NCI-H187 (cell line): ENCODE data around the gene CHIT1.
A peak's percentile ranks its signal among the peaks of the same experiment; 100 is the strongest.

Source experiments
- DNase-seq, 2 experiments: peaks; one replicate each; lab custom pipeline; 2025; lab: John Stamatoyannopoulos, UW

Gene CHIT1

DNA sequence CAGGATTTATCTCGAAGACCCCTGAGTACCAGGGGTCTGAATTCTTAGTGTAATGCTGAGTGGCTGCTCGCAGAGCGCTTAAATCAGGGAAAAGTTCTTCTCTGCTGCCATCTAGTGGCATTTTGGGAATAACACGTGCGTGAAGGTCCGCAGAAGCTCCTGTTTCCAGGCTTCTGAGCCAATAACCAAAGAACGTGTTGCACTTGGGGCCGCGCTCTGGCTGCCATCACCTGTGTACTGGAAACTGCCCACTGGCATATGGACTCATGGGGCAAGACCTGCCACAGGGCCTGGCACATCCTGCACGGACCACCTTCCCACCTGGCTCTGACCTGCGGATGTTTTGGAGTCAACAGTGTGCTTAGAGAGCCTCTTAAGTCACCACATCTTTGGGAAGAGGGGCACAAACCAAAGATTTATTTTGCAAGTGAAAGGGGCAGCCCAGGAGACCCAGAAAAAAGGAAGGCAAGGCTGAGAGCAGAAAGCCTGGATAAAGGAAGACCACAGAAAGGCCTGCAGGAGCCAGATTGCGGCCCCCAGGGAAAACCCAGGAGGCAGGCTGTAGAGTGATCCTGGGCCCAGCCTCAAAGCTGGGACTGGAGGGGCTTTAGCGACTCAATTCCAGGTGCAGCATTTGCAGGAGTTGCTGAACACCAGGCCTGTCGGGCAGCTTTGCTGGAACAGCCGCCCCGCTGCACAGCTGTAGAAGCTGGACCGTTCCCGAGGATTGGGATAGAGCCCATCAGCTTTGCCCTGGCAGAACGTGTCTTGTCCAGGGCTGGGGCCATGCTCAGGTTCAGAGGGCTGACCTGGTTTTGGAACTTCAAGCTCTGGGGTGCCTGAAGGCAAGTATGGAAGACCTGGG is 13.0 kb downstream of the CHIT1 start:
- peak; percentile 75 to 80 for DNase-seq

DNA sequence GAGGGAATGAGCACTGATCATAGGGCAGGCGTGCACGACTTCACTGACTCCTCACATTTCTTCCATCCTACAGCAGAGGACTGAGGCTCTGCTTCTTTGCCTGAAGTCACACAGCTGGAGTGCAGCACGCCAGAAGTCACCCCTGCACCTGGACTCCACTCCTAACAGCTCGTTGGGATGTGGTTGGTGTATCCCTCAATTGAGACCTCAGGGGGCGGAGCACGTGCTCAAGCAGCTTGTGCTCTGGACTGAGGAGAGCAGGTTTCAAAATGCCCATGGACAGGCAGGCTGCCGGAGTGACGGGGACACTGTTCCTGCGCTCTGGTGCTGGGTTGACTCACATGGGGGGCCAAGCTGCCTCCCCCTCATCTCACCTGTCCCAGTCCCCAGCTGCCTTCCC is 13.9 kb downstream of the CHIT1 start:
- DNase-seq: peak; percentile 38 to 61

DNA sequence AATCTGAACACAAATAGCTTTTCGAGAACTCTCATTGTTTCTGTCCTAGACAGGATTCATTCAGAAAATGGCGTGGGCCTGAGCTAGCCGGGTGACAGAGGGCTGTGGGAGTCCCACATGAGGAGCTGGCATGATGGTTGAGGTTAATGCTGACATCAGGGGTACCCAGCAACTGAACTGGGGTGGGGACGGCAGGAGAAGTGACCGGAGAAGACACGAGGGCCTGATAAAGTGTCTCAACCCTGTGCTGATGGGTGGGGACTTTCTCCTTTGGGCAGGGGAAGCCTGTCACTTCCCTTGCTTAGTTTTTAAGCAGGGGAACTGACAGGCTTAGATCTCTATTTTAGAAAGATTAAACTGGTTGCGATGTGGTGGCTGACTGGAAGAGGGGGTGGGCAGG is 14.6 kb downstream of the CHIT1 start:
- no peak for DNase-seq

DNA sequence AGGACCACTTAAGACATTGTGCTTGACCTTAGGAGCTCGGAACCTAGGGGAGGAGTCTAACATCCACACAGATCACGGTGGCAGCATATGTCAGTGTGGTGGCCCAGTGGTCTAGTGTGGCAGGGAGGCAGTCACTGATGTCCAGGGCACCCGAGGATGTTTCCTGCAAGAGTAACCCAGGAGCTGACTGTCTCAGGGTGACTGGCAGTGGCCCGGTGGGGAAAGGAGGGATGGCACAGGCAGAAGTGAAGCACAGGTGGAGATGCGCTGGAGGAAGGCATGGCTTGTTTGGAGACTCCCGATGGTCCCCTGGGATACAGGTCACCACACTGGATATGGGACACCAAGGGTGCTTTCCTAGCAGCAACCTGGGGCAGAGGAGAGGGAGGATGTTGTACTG is 16.3 kb downstream of the CHIT1 start:
- no peak for DNase-seq

DNA sequence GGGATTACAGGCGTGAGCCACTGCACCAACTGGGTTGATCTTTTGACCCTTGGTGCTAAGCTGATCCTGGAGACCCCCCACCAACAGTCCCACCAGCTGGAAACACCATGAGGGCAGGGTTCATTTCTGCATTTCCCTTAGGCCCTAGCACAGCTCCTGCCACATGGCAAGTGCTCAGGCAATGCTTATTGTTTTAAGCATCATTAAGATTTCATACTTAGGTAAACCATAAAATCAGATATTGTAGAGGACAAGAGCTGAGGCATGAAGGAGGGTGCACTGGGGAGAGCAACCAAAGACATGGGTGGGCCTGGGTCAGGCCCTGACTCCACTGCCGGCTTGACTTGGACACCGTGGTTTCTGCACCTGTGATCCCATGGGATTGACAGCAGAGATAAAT is 17.7 kb downstream of the CHIT1 start:
- DNase-seq: no peak

DNA sequence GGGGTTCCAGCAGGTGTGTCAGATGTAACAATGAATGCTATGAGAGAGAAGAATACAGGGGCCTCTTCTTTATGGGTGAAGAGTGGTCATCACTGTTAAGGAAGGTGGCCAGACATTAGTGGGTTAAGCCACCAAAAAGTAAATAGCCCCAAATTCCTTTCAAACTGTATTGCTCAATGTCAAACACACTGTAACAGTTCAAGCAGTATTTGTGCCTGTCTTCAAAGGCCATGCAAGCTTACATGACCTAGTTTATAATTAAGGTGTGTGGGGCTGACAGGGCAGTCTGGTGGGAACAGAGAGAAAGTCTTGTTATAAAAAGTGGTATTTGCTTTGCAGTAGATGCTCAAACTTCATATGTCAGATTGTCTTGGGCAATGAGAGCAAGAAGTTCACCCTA is 18.5 kb downstream of the CHIT1 start:
- DNase-seq: no peak

DNA sequence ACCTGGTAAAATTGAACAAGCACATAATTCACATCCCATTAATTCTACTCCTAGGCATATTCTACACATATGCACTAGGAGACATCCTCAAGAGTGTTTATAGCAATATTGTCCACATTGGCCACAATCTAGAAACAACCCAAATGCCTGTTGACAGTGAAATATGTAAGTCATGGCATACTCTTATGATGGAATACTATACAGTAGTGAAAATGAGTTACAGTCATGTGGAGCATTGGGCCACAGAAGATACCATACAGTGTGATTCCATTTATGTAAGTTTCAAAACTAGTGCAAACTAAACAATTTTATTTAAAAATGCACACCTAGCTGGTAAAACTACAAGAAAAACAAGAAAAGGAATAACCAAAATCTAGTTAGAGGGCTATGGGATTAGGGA is 19.1 kb downstream of the CHIT1 start:
- DNase-seq: no peak

DNA sequence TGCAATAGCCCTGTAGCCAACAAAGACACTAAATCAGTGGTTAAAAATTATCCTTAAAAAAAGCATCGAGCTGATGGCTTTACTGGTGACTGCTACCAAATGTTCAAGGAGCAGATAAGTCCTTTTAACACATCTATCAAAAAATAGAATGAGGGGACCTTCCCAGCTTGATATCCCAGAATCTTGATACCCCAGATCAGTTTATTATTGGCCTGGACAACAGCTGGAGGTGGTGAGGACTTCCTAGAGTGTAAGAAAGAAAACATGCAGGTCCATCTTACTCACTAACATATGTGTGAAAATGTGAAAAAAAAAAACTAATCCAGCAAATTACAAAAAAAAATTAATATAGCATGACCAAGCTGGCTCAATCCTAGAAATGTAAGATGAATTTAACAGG is 21.3 kb downstream of the CHIT1 start:
- no peak for DNase-seq

DNA sequence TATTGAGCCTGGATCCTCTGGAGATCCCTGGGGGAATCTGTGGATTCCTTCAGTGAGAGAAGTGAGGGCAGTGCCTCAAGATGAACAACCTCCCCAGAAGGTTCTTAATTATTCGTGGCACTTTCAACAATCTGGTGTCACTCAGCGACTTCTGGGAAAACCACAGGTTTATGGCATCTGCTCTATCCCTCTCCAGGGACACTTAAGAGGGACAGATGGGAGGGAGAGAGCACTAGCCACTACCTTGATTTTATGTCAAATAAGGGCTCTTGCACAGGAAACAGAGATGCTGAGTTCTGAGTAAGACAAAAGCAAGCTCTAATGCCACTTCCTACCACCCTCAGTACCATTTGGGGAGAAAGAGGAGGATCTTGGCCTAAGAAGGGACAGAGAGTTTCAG is 21.7 kb downstream of the CHIT1 start:
- peak; percentile 46 to 62 for DNase-seq

DNA sequence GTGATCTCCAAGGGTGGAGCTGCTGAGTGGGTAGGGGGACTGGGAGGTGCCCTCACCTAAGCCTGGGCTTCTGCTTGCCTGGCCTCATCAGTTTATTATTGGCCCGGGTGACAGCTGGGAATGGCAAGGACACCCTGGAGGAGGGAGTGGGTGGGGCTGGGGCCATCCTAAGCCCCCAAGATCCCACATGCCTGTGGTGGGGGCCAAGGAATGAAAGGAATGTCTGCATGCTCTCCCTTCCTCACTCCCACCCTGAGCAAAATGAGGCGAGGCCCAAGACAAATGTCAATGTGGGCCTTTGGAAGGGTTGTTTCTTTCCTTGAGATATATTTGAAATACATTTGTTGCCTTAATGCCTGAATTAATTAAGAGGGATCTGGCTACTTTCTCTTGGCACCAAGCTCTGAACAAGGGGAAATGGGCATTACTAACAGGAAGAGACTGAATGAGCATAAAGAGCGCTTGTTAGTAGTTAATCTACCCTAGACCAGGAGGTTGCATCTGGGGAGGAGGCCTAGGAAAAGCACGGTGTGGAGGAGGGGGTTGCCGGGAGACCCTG is 23.3 kb downstream of the CHIT1 start:
- DNase-seq: no peak

DNA sequence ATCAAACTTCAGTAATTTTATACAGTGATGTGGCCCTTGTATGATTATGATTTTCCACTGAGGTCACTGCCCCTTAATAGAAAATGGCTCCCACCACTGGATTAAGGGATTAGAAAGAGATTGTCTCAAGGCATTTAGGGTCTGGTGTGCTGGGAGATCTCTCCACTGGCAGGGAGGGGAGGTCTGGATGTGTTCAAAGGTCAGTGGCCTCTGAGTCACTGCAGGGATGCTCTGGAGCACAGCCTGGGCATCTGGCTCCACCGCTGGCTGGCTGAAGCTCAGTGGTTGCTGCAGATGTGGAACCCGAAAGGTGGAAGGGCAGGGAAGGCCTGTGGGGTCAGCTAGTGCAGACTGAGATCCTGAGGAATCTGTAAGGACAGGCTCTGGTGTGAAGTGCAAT is 24.7 kb downstream of the CHIT1 start:
- DNase-seq: no peak

DNA sequence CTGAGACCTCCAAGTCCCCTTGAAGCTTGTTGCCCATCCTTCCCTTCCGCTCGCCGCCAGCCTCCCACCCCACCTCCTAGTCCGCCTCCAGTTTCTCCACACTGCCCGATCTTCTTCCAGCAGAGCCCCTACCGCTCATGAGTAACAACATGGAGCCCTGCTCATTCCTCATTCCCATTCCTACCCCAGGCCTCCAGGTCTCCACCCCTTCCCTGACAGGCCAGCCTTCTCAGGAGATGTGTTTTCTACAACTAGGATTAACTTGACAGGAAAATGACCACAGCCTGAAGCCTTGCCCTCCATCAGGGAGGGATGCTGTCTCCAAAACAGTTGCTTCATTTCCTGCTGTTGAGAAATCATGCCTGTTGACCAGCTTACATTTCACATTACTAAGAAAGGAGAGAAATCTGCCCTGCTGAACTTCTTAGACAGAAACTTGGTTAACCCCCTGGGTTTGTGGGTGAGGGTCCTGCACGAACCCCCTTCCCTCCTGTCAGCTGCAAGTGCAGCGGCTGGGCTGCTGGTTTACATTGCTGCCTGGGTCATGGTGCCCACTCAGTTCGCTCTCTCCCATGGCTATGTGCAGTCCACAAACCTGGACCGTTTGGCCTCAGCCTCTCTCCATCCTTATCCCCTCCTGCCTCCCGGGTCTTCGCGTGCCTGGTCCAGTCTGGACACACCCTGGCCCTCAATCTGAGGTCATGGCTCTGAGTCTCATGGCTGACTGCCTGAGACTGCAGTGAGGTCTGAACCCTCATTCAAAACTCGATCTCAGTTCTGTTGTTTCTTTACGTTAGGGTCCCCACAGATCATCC is 26.8 kb downstream of the CHIT1 start:
- DNase-seq: no peak

DNA sequence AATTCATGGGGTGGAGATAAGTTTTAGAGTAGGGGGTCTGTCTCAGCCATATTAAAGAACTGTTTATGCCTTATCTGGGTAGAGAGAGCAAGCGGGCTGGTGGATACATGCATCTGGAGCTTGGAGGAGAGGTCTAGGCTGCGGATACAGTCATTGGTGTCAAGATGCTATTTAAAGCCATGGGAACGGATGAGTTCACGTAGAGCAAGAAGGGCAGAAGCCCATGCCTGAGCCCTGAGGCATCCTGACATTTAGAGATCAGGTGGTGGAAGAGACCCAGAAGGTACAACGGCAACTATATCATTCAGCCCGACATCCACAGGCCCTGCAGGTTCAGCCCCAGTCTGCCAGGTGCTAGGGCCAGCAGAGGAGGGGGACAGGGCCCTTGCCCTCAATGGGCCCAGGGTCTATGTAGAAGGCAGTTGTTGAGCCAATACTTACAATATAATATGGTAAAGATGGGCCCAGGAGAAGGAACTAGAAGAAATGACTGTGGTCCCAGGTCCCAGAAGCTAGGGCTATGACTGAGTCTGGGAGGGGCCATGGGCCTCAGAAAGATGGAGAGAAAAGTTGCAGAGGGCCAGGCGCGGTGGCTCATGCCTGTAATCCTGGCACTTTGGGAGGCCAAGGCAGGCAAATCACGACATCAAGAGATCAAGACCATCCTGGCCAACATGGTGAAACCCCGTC is 27.8 kb downstream of the CHIT1 start:
- no peak for DNase-seq

DNA sequence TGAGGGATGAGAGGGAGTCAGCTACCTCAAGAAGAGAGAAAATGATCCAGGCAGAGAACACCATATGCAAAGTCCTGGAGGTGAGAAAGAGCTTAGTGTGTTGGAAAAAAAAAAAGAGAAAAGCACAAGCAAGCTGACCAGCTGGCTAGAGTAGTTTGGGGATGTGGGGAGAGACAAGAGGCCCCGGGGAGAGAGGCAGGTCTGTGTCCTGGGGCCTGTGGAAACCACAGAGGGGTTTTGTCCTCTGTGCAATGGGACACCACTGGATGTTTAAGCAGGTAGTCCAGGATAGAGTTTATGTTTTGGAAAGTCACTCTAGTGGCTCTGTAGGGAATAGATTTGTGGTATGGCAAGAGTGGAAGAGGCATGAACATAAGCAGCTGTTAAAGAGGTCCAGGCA is 28.6 kb downstream of the CHIT1 start:
- no peak for DNase-seq

DNA sequence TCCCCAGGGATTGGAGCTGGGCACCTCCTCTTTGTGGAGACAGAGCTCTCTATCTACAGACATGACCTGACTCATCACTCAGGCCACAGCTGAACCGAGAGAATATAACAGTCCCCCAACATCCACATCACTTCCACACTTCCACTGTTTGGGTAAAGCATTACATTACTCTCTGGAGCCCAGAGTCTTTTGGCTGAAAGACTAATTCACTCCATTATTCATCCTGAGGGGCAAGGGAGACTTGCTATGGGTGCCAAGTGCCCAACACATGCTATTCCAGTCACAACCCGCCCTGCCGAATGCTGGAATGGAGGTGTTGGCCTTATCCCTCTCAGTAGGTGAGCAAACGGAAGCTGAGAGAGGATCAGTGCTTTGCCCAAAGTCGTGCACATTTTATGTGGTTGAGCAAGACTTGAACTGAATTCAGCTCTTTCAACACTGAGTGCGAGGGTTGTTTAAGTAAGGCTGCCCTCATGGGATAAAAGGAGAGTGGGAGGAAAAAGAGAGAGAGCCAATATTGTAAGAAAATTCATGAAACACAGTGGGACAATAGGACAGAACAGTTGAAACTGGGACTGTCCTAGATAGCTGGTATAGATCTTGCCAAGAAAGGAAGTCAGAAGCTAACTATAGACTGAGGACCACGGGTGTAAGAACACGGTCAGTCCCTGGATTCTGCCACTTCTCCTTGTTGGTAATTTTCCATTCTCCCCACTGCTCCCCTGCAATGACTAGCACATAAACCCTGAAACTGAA is 29.5 kb downstream of the CHIT1 start:
- no peak for DNase-seq

DNA sequence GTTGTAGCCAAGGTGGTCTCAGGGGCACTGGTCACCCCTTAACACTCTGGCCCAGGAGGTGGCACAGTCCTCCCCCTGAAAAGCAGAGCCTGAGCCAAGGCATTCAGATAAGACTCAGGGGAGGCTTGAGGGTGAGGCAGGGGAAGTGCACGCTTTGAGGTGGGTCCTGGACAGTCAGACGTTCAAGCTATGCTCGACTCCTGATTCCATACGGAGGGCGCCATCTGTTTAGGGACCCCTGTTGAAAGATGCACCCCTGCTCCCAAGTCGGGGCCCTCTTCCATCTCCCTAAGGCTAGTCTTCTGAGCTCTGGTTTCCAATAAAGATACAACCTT is 30.0 kb downstream of the CHIT1 start:
- no peak for DNase-seq

DNA sequence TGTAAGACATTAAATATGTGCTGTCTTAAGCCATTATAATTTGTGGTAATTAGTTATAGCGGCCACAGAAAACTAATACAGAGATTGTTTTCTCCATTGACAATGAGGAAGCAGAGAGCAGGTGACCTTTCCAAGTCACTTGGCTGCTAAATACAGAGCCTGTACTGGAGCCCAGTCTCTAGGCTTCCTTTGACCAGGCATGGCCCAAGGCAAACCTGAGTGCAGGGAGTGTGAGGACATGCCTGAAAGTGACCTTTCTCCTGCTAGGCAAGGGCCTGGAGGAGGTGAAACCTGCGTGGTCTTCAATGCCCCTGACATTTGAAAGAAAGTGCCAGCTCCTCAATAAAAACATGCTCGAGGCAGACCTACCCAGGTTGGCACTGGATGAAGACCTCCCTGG is 30.5 kb downstream of the CHIT1 start:
- DNase-seq: no peak

DNA sequence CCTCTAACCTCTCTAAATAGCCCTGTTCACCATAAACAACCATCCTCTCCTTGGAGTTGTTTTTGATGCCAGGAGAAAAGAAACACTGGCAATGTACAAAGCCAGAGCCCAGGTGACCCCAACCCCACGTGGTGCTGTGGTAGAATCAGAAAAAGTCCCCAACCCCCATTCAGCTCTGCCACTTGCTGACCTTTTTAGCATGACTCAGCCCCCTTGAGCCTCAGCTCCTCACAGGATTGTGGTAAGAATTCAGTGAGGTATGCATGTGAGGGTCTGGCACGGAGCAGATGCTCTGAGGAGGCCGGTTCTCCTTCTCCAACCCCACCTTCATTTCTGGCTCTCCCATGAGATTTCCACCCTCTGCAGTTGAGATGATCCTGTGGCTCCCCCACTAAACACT is 31.8 kb downstream of the CHIT1 start:
- DNase-seq: no peak

DNA sequence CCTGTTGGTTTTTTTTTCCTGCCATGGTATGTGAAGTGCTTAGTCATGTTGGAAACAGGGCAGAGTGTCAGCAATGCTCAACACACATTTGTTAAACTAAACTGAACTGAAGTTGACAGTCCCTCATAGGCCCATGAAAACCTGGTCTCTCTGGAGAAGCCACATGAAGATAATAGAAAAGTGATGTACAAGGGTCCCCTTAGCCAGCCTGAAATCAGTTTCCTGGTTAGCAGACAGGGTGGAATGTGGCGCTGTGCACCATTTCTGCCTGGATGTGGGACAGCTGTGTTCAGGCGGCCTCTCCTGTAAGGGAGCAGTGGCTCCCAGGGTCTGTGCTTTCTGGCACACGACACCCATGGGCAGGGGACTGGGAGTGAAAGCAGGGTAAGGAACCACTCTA is 33.1 kb downstream of the CHIT1 start:
- DNase-seq: no peak

DNA sequence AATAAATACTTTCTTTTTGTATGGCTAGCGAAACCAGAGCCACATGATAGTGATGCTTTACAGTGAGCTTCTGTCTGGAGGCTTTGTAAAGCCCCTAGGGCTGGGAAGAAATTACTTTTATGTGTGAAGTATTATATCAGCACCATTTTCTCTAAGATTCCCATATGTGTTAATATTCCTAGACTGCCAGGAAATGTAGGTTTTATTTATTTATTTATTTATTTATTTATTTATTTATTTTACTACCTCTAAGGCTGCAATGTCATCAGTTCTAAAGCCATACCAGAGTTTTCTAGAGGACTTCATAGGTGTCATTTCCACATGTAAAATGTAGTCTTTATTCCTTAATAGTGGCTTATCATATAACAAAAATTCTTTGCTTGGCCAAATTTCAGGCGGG is 38.5 kb downstream of the CHIT1 start:
- DNase-seq: no peak

DNA sequence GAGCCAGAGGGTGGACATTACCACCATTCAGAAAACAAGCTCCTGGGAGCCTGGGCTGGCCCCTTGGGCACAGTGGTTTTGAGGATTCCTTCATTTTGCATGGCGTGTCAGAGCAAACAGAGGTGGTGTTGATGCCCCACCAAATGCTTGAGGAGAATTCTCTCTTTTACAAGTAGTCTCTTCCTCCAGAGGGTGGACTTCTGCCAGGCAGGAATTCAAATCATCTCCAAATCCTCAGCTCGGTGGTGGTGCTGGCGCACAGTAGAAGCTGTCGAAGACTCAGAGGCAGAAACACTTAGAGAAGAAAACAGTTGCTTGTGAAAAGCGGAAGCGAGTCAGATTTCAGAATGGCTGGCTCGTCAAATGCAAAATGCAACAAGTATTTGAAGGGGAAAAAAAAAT is 39.5 kb downstream of the CHIT1 start:
- DNase-seq: peak; percentile 21 to 54

DNA sequence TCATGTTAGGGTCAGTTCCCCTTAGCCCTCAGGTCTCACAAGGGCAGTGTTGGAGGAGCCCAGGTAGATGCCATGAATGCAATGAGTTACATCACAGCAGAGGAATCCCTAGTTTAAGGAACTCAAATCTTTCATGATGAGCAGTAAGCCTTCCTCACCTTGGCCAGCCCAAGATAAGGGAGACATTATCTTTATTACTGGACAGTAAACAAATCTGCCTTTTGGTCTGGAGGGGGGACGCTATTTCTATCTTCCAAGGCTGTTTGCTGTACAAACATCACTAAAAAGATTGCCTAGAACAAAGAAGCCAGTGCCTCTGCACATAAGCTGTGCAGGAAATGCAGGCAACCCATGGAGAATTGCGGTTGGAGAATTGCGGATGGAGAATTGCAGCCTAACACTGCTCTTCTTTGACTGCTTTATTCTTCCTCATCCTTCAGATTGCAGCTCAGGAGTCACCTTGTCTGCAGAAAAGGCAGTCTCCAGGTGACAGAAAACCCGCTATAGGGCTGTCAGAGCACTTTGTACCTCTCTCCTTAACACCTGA is 40.7 kb downstream of the CHIT1 start:
- no peak for DNase-seq
